SU-DHL-6 (cell line): ENCODE measurements around the gene LBHD1.

ENCODE experiments used
- EZH2phosphoT487 ChIP-seq: fragments of 200-600 bp; sonication (generic), shearing (Covaris generic); conservative IDR thresholded peaks from 2 replicates; pipeline ENCODE4 v1.6.1; 2018; ENCODE audit warnings: mild to moderate bottlenecking, antibody characterized with exemption, low read length, moderate library complexity, mixed read lengths
- TF ChIP-seq, protein P1 (sequence below): fragments of 200-600 bp; sonication (generic); IDR thresholded peaks from one replicate; pipeline ENCODE4 v1.5.1; 2017; ENCODE audit warnings: antibody characterized with exemption, mild to moderate bottlenecking, low read length, moderate library complexity; ENCODE audit not compliant: insufficient read depth, poor library complexity, severe bottlenecking

DNA sequence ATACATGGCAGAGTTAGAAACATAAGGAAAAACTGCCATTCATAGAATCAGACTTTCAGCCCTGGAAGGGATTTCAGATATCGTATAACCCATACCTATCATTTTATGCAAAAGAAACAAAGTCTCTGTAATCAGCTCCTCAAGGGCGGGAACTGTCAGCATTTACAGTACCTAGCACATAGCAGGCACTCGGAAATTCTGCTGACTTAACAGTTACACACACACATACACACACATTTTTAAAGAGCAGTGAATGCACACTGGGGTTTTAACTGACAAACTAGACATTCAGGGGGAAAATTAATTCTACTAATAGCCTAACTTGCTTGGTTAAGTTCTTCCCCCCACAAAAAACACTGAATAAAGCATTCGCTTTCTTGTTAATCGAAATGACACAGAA lies 44.1 kb upstream of the LBHD1 start:
- TF ChIP-seq, protein P1, sequence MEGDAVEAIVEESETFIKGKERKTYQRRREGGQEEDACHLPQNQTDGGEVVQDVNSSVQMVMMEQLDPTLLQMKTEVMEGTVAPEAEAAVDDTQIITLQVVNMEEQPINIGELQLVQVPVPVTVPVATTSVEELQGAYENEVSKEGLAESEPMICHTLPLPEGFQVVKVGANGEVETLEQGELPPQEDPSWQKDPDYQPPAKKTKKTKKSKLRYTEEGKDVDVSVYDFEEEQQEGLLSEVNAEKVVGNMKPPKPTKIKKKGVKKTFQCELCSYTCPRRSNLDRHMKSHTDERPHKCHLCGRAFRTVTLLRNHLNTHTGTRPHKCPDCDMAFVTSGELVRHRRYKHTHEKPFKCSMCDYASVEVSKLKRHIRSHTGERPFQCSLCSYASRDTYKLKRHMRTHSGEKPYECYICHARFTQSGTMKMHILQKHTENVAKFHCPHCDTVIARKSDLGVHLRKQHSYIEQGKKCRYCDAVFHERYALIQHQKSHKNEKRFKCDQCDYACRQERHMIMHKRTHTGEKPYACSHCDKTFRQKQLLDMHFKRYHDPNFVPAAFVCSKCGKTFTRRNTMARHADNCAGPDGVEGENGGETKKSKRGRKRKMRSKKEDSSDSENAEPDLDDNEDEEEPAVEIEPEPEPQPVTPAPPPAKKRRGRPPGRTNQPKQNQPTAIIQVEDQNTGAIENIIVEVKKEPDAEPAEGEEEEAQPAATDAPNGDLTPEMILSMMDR = no peak
- no peak for TF ChIP-seq EZH2phosphoT487
